A673 (cell line): ENCODE measurements around the gene CSNK1G2. TPM values are rescaled to one million over a fixed set of nuclear protein-coding genes. Genes with fewer than 3 reads are reported as not detected.
A peak's percentile ranks its signal among the peaks of the same experiment; 100 is the strongest.

Experiments
- BruUV-seq: library from RNA; stranded (reverse); fragments of 400-500 nt; replicated peaks from 2 replicates; lab custom pipeline; 2021; lab: Mats Ljungman, UMichigan
- CTCF ChIA-PET: fragments of 300-600 bp; sonication (Branson Sonifier 250); formaldehyde crosslinking; loops from one replicate; lab custom pipeline; 2022; ENCODE audit warnings: antibody characterized with exemption; lab: Charles Lee
- POLR2A ChIA-PET: fragments of 300-600 bp; sonication (Branson Sonifier 250); formaldehyde crosslinking; loops from one replicate; lab custom pipeline; 2022; ENCODE audit warnings: antibody characterized with exemption; ENCODE audit not compliant: low non-redundant PET; lab: Charles Lee
- DNase-seq: peaks from one replicate; pipeline ENCODE4 v3.0.0-alpha.2; 2015; ENCODE audit warnings: low spot score
- H3K27ac ChIP-seq: fragments of 200-600 bp; sonication (generic); 2 replicates; pipeline ENCODE4 v1.5.1; 2016; ENCODE audit warnings: mixed run types, low read depth, mild to moderate bottlenecking, mixed read lengths, antibody characterized with exemption, low read length; ENCODE audit not compliant: poor library complexity, severe bottlenecking
- H3K27me3 ChIP-seq: fragments of 200-600 bp; sonication (generic); replicated peaks from 2 replicates; pipeline ENCODE4 v1.6.1; 2017; ENCODE audit warnings: mixed run types, low read depth, mild to moderate bottlenecking, mixed read lengths, antibody characterized with exemption, low read length; ENCODE audit not compliant: insufficient read depth, poor library complexity
- H3K36me3 ChIP-seq: fragments of 200-600 bp; sonication (generic); 2 replicates; pipeline ENCODE4 v1.6.1; 2016; ENCODE audit warnings: mixed run types, mild to moderate bottlenecking, mixed read lengths, antibody characterized with exemption, low read length; ENCODE audit not compliant: insufficient read depth, poor library complexity, severe bottlenecking
- H3K4me1 ChIP-seq: fragments of 200-600 bp; sonication (generic); 2 replicates; pipeline ENCODE4 v1.6.1; 2017; ENCODE audit warnings: mixed run types, mild to moderate bottlenecking, mixed read lengths, antibody characterized with exemption, low read length; ENCODE audit not compliant: insufficient read depth, poor library complexity, severe bottlenecking
- H3K4me3 ChIP-seq: fragments of 200-600 bp; sonication (generic); 2 replicates; pipeline ENCODE4 v1.5.1; 2016; ENCODE audit warnings: low read depth, mixed run types, mild to moderate bottlenecking, mixed read lengths, low read length; ENCODE audit not compliant: poor library complexity, severe bottlenecking
- H3K9me3 ChIP-seq: fragments of 200-600 bp; sonication (generic); 2 replicates; pipeline ENCODE4 v1.6.1; 2016; ENCODE audit warnings: mixed run types, low read depth, mild to moderate bottlenecking, mixed read lengths, antibody characterized with exemption, low read length; ENCODE audit not compliant: poor library complexity, severe bottlenecking
- CTCF ChIP-seq: fragments of 300-800, 200-600 bp; sonication (generic); conservative IDR thresholded peaks from 2 replicates; pipeline ENCODE4 v1.5.1; 2017; ENCODE audit warnings: low read depth, mild to moderate bottlenecking, antibody characterized with exemption, low read length, moderate library complexity, mixed read lengths
- EZH2 ChIP-seq: fragments of 200-600 bp; sonication (generic); IDR thresholded peaks from 2 replicates; pipeline ENCODE4 v1.6.1; 2017; ENCODE audit warnings: borderline replicate concordance, low read depth, mild to moderate bottlenecking, mixed read lengths, antibody characterized with exemption, low read length; ENCODE audit not compliant: poor library complexity, severe bottlenecking
- intact Hi-C: fragments of 100-400 bp; cut with micrococcal nuclease; formaldehyde crosslinking; loops from one replicate; pipeline ENCODE4 v1.10.0; 2022; ENCODE audit not compliant: unreplicated experiment
- total RNA-seq: library from RNA; stranded (reverse); gene quantifications from 2 replicates; pipeline ENCODE4 v1.2.3, GENCODE V29; 2021

CSNK1G2 gene
- total RNA-seq, 1 experiment from 2014 or later: 108 TPM

DNA sequence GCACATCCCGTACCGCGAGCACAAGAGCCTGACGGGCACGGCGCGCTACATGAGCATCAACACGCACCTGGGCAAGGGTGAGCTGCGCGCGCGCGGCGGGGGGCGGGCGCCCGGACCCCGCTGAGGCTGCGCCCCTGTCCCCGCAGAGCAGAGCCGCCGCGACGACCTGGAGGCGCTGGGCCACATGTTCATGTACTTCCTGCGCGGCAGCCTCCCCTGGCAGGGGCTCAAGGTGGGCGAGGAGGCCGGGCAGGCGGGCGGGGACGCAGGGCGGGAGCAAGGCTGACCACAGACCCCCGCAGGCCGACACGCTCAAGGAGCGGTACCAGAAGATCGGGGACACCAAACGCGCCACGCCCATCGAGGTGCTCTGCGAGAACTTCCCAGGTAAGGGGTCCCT, 38.0 kb downstream of the CSNK1G2 start:
- H3K4me3 ChIP-seq: no peak overlapping the region
- ChIA-PET CTCF (no interaction called here), POLR2A (interaction anchor here (0.7 kb wide), 1 partner anchor 42 kb away, joined by 3 read pairs; no protein-coding TSS in a partner anchor)
- intact Hi-C loops: no loop called here
- H3K27me3 ChIP-seq: no peaks in the 10 kb centered on the region
- no TSS peak for BruUV-seq
- no peak for TF ChIP-seq CTCF
- TF ChIP-seq EZH2: no peak
- no peaks in the 10 kb centered on the region for H3K4me1 ChIP-seq
- peaks cover 58% of the 10 kb centered on the region for H3K36me3 ChIP-seq
- no peak overlapping the region for H3K27ac ChIP-seq
- H3K9me3 ChIP-seq: no peaks in the 10 kb centered on the region
- DNase-seq: no peak

DNA sequence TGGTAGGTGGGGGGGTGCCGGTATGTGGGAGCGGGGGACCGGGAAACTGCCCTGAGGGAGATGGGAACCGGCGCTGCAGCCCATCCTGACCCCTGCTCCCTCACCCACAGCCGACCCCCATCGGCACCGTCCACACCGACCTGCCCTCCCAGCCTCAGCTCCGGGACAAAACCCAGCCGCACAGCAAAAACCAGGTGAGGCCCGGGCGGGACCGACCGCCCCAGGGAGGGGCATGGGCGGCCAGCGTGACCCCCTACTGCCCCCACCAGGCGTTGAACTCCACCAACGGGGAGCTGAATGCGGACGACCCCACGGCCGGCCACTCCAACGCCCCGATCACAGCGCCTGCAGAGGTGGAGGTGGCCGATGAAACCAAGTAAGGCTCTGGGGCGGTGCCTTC, 38.7 kb downstream of the CSNK1G2 start:
- Histone ChIP-seq H3K4me3 (no peak overlapping the region), H3K27me3 (no peaks in the 10 kb centered on the region), H3K27ac (no peak overlapping the region), H3K4me1 (no peaks in the 10 kb centered on the region), H3K9me3 (no peaks in the 10 kb centered on the region), H3K36me3 (peaks cover 58% of the 10 kb centered on the region)
- ChIA-PET CTCF (no interaction called here), POLR2A (interaction anchor here (0.7 kb wide), 1 partner anchor 43 kb away, joined by 3 read pairs; no protein-coding TSS in a partner anchor)
- intact Hi-C loops: no loop called here
- BruUV-seq: no TSS peak
- no peak for DNase-seq
- TF ChIP-seq CTCF (no peak), EZH2 (no peak)

DNA sequence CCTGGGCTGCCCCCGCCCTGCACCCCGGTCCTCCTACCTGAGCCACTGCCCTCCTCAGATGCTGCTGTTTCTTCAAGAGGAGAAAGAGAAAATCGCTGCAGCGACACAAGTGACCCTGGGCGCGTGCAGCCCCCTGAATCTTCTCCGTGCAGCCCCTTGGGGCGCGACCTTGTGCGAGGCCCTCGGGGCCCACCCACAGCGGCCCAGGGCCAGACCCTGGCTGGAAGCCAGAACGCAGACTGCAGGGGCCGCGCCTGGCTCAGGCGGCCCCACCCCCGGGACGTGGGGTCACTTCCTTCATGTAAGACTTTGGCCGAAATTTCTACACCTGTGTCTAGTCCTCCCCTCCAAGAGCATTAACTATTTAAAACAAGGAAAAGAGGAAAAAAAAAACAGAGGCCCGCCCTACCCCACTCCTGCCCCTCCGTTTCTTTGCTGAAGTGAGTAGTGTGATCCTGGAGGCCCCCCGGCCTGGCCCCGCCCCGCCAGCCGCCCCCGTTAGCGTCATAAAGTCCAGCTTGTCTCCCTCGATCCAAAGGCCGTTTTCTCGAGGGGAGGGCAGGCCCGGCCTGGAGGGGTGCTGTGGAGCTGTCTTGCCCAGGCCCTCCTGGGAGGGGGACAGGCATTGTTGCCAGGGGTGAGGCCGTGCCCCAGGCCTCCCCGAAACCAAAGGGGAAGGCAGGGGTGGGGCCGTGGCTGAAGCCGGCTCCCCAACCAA, 39.3 kb downstream of the CSNK1G2 start:
- Histone ChIP-seq H3K27ac (no peak overlapping the region), H3K27me3 (no peaks in the 10 kb centered on the region), H3K9me3 (no peaks in the 10 kb centered on the region), H3K4me3 (no peak overlapping the region), H3K36me3 (peaks cover 61% of the 10 kb centered on the region), H3K4me1 (no peaks in the 10 kb centered on the region)
- DNase-seq: no peak
- ChIA-PET CTCF (no interaction called here), POLR2A (no interaction called here)
- no peak for TF ChIP-seq CTCF
- TF ChIP-seq EZH2: no peak
- intact Hi-C loops: no loop called here
- BruUV-seq: TSS peak; percentile 48
